Neural cell (in vitro differentiated cells): ENCODE measurements around the gene SLC12A1. TPM values are rescaled to one million over a fixed set of nuclear protein-coding genes. Genes with fewer than 3 reads are reported as not detected.

Source experiments
- H2AFZ ChIP-seq: fragments of 200-600, 300-800 bp; sonication (generic), shearing (Covaris generic); 2 replicates; pipeline ENCODE4 v1.6.0; 2014; ENCODE audit warnings: low read depth, mild to moderate bottlenecking, antibody characterized with exemption, low read length, moderate library complexity
- H3F3A ChIP-seq: fragments of 200-600 bp; shearing (Covaris generic); 2 replicates; pipeline ENCODE4 v1.6.1; 2016; ENCODE audit warnings: mild to moderate bottlenecking, moderate library complexity, mixed read lengths, antibody characterized with exemption, low read length; ENCODE audit not compliant: insufficient read depth, poor library complexity, severe bottlenecking
- H3K27ac ChIP-seq: fragments of 200-600, 300-800 bp; sonication (generic), shearing (Covaris generic); 2 replicates; pipeline ENCODE4 v1.5.1; 2014; ENCODE audit warnings: mild to moderate bottlenecking, low read length, moderate library complexity
- H3K27me3 ChIP-seq: fragments of 300-800, 200-600 bp; sonication (generic), shearing (Covaris generic); 2 replicates; pipeline ENCODE4 v1.6.0; 2014; ENCODE audit warnings: mild to moderate bottlenecking, low read depth, low read length, moderate library complexity; ENCODE audit not compliant: insufficient read depth
- H3K36me3 ChIP-seq: fragments of 300-800, 200-600 bp; sonication (generic), shearing (Covaris generic); 2 replicates; pipeline ENCODE4 v1.5.1; 2014; ENCODE audit warnings: mild to moderate bottlenecking, antibody characterized with exemption, low read length, moderate library complexity; ENCODE audit not compliant: insufficient read depth
- H3K4me2 ChIP-seq: fragments of 300-800, 200-600 bp; sonication (generic), shearing (Covaris generic); 2 replicates; pipeline ENCODE4 v1.6.0; 2014; ENCODE audit warnings: mild to moderate bottlenecking, low read length
- H3K4me3 ChIP-seq: fragments of 300-800, 200-600 bp; sonication (generic), shearing (Covaris generic); 2 replicates; pipeline ENCODE4 v1.5.1; 2014; ENCODE audit warnings: mild to moderate bottlenecking, low read length, moderate library complexity
- H3K79me2 ChIP-seq: fragments of 200-600 bp; shearing (Covaris generic); replicated peaks from 2 replicates; pipeline ENCODE4 v1.6.0; 2014; ENCODE audit warnings: mild to moderate bottlenecking, low read length, moderate library complexity; ENCODE audit not compliant: insufficient read depth
- H3K9ac ChIP-seq: fragments of 300-800, 200-600 bp; sonication (generic), shearing (Covaris generic); 2 replicates; pipeline ENCODE4 v1.6.1; 2016; ENCODE audit warnings: mild to moderate bottlenecking, low read length, mixed read lengths
- H3K9me2 ChIP-seq: fragments of 200-600 bp; shearing (Covaris generic); 2 replicates; pipeline ENCODE4 v1.6.1; 2016; ENCODE audit warnings: mild to moderate bottlenecking, low read length, mixed read lengths; ENCODE audit not compliant: insufficient read depth
- H3K9me3 ChIP-seq: fragments of 200-600, 300-800 bp; sonication (generic), shearing (Covaris generic); 2 replicates; pipeline ENCODE4 v1.6.1; 2016; ENCODE audit warnings: mild to moderate bottlenecking, mixed run types, low read length, moderate library complexity, mixed read lengths
- H4K20me1 ChIP-seq: fragments of 200-600 bp; shearing (Covaris generic); 2 replicates; pipeline ENCODE4 v1.6.1; 2016; ENCODE audit warnings: mild to moderate bottlenecking, mixed run types; ENCODE audit not compliant: insufficient read depth
- EP300 ChIP-seq: fragments of 450-650 bp; conservative IDR thresholded peaks from 2 replicates; pipeline ENCODE4 v1.6.1; 2014; ENCODE audit warnings: antibody characterized with exemption, mild to moderate bottlenecking, moderate library complexity; ENCODE audit not compliant: poor library complexity, severe bottlenecking
- EZH2 ChIP-seq: fragments of 200-600, 300-800 bp; shearing (Covaris generic), sonication (generic); IDR thresholded peaks from 2 replicates; pipeline ENCODE4 v1.6.1; 2014; ENCODE audit warnings: antibody characterized with exemption, low read length, borderline replicate concordance, mild to moderate bottlenecking; ENCODE audit not compliant: insufficient read depth, poor library complexity, severe bottlenecking
- MXI1 ChIP-seq: fragments of 450-650 bp; conservative IDR thresholded peaks from 2 replicates; pipeline ENCODE4 v1.6.1; 2014; ENCODE audit warnings: antibody characterized with exemption, mild to moderate bottlenecking; ENCODE audit not compliant: poor library complexity, severe bottlenecking
- POLR2AphosphoS5 ChIP-seq: IDR thresholded peaks from 2 replicates; pipeline ENCODE4 v1.6.1; 2012
- RAD21 ChIP-seq: fragments of 450-650 bp; conservative IDR thresholded peaks from 2 replicates; pipeline ENCODE4 v1.6.1; 2014; ENCODE audit warnings: antibody characterized with exemption, mild to moderate bottlenecking, moderate library complexity
- SMC3 ChIP-seq: fragments of 450-650 bp; conservative IDR thresholded peaks from 2 replicates; pipeline ENCODE4 v1.6.1; 2014; ENCODE audit warnings: antibody characterized with exemption, mild to moderate bottlenecking, moderate library complexity; ENCODE audit not compliant: poor library complexity
- TAF1 ChIP-seq: IDR thresholded peaks from 2 replicates; pipeline ENCODE4 v1.6.1; 2012; ENCODE audit warnings: low read depth
- polyA plus RNA-seq: library from polyadenylated mRNA; depleted of rRNA; stranded (reverse); fragments of >200 nt; gene quantifications from 2 replicates; pipeline ENCODE4 v1.2.3, GENCODE V29; 2014
- TF ChIP-seq, protein P1 (sequence below): IDR thresholded peaks from 2 replicates; pipeline ENCODE4 v1.6.1; 2012; ENCODE audit warnings: borderline replicate concordance
- TF ChIP-seq, protein P2 (sequence below): fragments of 450-650 bp; IDR thresholded peaks from 2 replicates; pipeline ENCODE4 v1.5.1; 2014; ENCODE audit warnings: antibody characterized with exemption, mild to moderate bottlenecking, moderate library complexity; ENCODE audit not compliant: poor library complexity, severe bottlenecking

SLC12A1 gene
- polyA plus RNA-seq, 1 donor from 2014 or later, result 0.67 TPM

DNA sequence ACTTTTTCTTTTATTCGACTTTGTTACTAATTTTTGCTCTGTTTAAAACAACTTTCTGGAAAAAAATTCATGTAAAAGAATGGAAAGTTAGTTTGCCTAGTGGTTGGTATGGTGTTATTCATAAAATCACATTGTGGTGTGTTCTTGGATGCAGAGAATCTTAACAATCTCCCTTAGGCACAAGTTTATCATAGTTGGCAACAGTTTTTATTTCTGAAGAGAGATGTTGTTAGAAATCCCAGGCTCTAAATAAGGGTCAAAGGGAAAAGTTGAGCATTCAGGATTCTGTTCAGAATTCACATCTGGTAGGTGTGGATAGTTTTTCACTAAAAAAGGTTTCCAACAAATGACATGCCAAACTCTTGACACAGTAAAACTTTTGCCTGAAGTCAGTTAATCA, 131.5 kb downstream of the SLC12A1 start:
- Histone ChIP-seq H3K27me3 (no peaks in the 10 kb centered on the region), H3K36me3 (peaks cover 9% of the 10 kb centered on the region), H3K9me2 (no peaks in the 10 kb centered on the region), H3K4me3 (no peak overlapping the region), H3F3A (no peaks in the 10 kb centered on the region), H3K9ac (no peak overlapping the region), H3K27ac (no peak overlapping the region), H3K79me2 (no peaks in the 10 kb centered on the region), H2AFZ (no peak overlapping the region), H3K4me2 (no peak overlapping the region), H3K9me3 (no peaks in the 10 kb centered on the region), H4K20me1 (no peaks in the 10 kb centered on the region)
- no peak for TF ChIP-seq EZH2
- TF ChIP-seq MXI1, result no peak
- no peak for TF ChIP-seq EP300
- no peak for TF ChIP-seq POLR2AphosphoS5
- TF ChIP-seq RAD21, result no peak
- TF ChIP-seq TAF1, result no peak
- no peak for TF ChIP-seq SMC3
- TF ChIP-seq, protein P1, sequence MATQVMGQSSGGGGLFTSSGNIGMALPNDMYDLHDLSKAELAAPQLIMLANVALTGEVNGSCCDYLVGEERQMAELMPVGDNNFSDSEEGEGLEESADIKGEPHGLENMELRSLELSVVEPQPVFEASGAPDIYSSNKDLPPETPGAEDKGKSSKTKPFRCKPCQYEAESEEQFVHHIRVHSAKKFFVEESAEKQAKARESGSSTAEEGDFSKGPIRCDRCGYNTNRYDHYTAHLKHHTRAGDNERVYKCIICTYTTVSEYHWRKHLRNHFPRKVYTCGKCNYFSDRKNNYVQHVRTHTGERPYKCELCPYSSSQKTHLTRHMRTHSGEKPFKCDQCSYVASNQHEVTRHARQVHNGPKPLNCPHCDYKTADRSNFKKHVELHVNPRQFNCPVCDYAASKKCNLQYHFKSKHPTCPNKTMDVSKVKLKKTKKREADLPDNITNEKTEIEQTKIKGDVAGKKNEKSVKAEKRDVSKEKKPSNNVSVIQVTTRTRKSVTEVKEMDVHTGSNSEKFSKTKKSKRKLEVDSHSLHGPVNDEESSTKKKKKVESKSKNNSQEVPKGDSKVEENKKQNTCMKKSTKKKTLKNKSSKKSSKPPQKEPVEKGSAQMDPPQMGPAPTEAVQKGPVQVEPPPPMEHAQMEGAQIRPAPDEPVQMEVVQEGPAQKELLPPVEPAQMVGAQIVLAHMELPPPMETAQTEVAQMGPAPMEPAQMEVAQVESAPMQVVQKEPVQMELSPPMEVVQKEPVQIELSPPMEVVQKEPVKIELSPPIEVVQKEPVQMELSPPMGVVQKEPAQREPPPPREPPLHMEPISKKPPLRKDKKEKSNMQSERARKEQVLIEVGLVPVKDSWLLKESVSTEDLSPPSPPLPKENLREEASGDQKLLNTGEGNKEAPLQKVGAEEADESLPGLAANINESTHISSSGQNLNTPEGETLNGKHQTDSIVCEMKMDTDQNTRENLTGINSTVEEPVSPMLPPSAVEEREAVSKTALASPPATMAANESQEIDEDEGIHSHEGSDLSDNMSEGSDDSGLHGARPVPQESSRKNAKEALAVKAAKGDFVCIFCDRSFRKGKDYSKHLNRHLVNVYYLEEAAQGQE, result no peak
- TF ChIP-seq, protein P2, sequence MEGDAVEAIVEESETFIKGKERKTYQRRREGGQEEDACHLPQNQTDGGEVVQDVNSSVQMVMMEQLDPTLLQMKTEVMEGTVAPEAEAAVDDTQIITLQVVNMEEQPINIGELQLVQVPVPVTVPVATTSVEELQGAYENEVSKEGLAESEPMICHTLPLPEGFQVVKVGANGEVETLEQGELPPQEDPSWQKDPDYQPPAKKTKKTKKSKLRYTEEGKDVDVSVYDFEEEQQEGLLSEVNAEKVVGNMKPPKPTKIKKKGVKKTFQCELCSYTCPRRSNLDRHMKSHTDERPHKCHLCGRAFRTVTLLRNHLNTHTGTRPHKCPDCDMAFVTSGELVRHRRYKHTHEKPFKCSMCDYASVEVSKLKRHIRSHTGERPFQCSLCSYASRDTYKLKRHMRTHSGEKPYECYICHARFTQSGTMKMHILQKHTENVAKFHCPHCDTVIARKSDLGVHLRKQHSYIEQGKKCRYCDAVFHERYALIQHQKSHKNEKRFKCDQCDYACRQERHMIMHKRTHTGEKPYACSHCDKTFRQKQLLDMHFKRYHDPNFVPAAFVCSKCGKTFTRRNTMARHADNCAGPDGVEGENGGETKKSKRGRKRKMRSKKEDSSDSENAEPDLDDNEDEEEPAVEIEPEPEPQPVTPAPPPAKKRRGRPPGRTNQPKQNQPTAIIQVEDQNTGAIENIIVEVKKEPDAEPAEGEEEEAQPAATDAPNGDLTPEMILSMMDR, result no peak

DNA sequence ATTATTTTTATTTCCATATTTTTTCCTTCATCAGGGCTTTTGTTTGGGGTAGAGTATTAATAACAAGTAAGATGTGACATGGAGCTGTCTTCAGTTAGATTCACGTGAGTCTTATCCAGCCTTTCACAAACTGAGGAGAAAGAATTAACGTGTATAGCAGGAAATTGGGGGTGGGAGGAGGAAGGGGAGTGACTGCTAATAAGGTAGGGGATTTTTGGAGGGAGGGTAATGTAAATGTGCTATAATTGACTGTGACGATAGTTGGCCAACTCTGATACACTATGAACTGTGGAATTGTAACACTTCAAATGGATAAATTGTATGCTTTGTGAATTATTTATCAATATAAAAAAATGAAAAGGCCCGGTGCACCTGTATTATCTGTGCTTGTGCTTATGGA, 134.0 kb downstream of the SLC12A1 start:
- no peak overlapping the region for H3K9ac ChIP-seq
- no peaks in the 10 kb centered on the region for H3F3A ChIP-seq
- no peaks in the 10 kb centered on the region for H3K9me3 ChIP-seq
- H3K4me3 ChIP-seq, result no peak overlapping the region
- no peaks in the 10 kb centered on the region for H3K9me2 ChIP-seq
- no peaks in the 10 kb centered on the region for H3K79me2 ChIP-seq
- H3K27me3 ChIP-seq, result no peaks in the 10 kb centered on the region
- TF ChIP-seq MXI1 (no peak), TAF1 (no peak), EZH2 (no peak), SMC3 (no peak)
- TF ChIP-seq, protein P2, result no peak
- H3K36me3 ChIP-seq, result peaks cover 14% of the 10 kb centered on the region
- no peak overlapping the region for H2AFZ ChIP-seq
- H3K27ac ChIP-seq, result no peak overlapping the region
- no peaks in the 10 kb centered on the region for H4K20me1 ChIP-seq
- no peak overlapping the region for H3K4me2 ChIP-seq
